HepG2 (cell line): ENCODE data around the gene BAG5. TPM values are rescaled to one million over a fixed set of nuclear protein-coding genes. Genes with fewer than 3 reads are reported as not detected.
A peak's percentile ranks its signal among the peaks of the same experiment; 100 is the strongest.

Source experiments
- GRHL1 ChIP-seq: sonication (generic); formaldehyde crosslinking; conservative IDR thresholded peaks from 2 replicates; pipeline ENCODE4 v1.8.0; 2022; ENCODE audit warnings: missing genetic modification reagents
- HNF1B ChIP-seq: sonication (generic); formaldehyde crosslinking; IDR thresholded peaks from 2 replicates; pipeline ENCODE4 v1.5.1; 2020; ENCODE audit warnings: mild to moderate bottlenecking, moderate library complexity, missing genetic modification reagents
- NONO ChIP-seq, 2 experiments: fragments of 450-650 bp in 1 of 2; sonication (generic) in 1 of 2; formaldehyde crosslinking in 1 of 2; IDR thresholded peaks in 1 of 2; conservative IDR thresholded peaks in 1 of 2; 2 replicates each; pipeline versions ENCODE4 v1.6.1 to v1.8.0; 2017 to 2022; ENCODE audit warnings: mild to moderate bottlenecking in 1 of 2, missing genetic modification reagents in 1 of 2, moderate library complexity in 1 of 2
- PAXIP1 ChIP-seq: sonication (generic); formaldehyde crosslinking; conservative IDR thresholded peaks from 2 replicates; pipeline ENCODE4 v1.4.0; 2020; ENCODE audit warnings: mild to moderate bottlenecking, missing genetic modification reagents, moderate library complexity
- RXRB ChIP-seq: IDR thresholded peaks from 2 replicates; pipeline ENCODE4 v1.6.1; 2016; ENCODE audit warnings: borderline replicate concordance, missing genetic modification reagents, missing compliant biosample characterization
- UBTF ChIP-seq: sonication (generic); formaldehyde crosslinking; IDR thresholded peaks from 2 replicates; pipeline ENCODE4 v1.4.0; 2020; ENCODE audit warnings: mild to moderate bottlenecking, missing genetic modification reagents
- ZBTB39 ChIP-seq: sonication (generic); formaldehyde crosslinking; IDR thresholded peaks from 2 replicates; pipeline ENCODE4 v1.5.0; 2020; ENCODE audit warnings: missing genetic modification reagents
- ZBTB43 ChIP-seq: sonication (generic); formaldehyde crosslinking; conservative IDR thresholded peaks from 2 replicates; pipeline ENCODE4 v1.4.0; 2020; ENCODE audit warnings: missing genetic modification reagents
- ZNF34 ChIP-seq: sonication (generic); formaldehyde crosslinking; IDR thresholded peaks from 2 replicates; pipeline ENCODE4 v1.4.0; 2020; ENCODE audit warnings: mild to moderate bottlenecking, missing genetic modification reagents, borderline replicate concordance
- ZSCAN31 ChIP-seq: sonication (generic); formaldehyde crosslinking; IDR thresholded peaks from 2 replicates; pipeline ENCODE4 v1.5.0; 2020; ENCODE audit warnings: low read depth, mild to moderate bottlenecking, missing genetic modification reagents
- polyA plus RNA-seq, 8 experiments: library from polyadenylated mRNA; depleted of rRNA in 3 of 8; stranded (reverse) in 7 of 8; unstranded in 1 of 8; fragments of >200 nt; fragmentation: Illumina TruSeq in 4 of 8; extraction: Trizol in 4 of 8; gene quantifications; 2 replicates each; pipeline versions ENCODE4 v1.2.1 to v1.2.3, GENCODE V29; 2011 to 2016; ENCODE audit warnings: low read depth in 4 of 8, missing spikeins in 1 of 8, mixed read lengths in 1 of 8; ENCODE audit not compliant: insufficient read depth in 1 of 8
- total RNA-seq, 5 experiments: library from RNA; depleted of rRNA; stranded (reverse); fragments of >200 nt; fragmentation: Illumina TruSeq; extraction: Trizol; gene quantifications; 2 replicates each; pipeline ENCODE4 v1.2.3, GENCODE V29; 2016; ENCODE audit warnings: low read depth in 1 of 5

The BAG5 gene
- total and polyA plus RNA-seq, 2 of the 13 experiments (the other 11 are each of a cell fraction or from before 2014, with no cell fraction given): 3.5 to 21.0 TPM

GRCh38 chr14:103526247-103526913 lies 36.1 kb downstream of the BAG5 start (continued):
- TF ChIP-seq PAXIP1 (CRISPR knock-in tag) (peak; percentile 73), HNF1B (0 out of 2 replicates have a peak, but pooled peaks have one; percentile 34), NONO (IDR thresholded peaks at IDR 0.05) (no peak), NONO (CRISPR knock-in tag; conservative IDR thresholded peaks at IDR 0.05) (peak; percentile 33; the same call in 1 of the 2 replicates), ZSCAN31 (no peak), GRHL1 (CRISPR knock-in tag) (no peak), ZBTB43 (no peak), UBTF (peak; percentile 18; the same call in 1 of the 2 replicates), RXRB (peak; percentile 68; the same call in 1 of the 2 replicates), ZBTB39 (CRISPR knock-in tag) (no peak), ZNF34 (no peak)
